ENCODE data around the gene ZNF605. TPM values are rescaled to one million over a fixed set of nuclear protein-coding genes. Genes with fewer than 3 reads are reported as not detected.

The ZNF605 gene
- total RNA-seq, 1 donor from 2014 or later: 15.4 TPM

GRCh38 chr12:132948146-132949066 lies 7.7 kb downstream of the ZNF605 start:
- no peaks in the 10 kb centered on the region for H3K4me1 Mint-ChIP-seq
- peaks cover 6% of the 10 kb centered on the region for H3K9me3 Mint-ChIP-seq
- ChIA-PET POLR2A (no interaction called here), CTCF (no interaction called here)
- H3K27me3 Mint-ChIP-seq: no peaks in the 10 kb centered on the region
- ATAC-seq (ENCODE audit: low read depth) (no peak), DNase-seq (no peak)
- no peak for TF ChIP-seq CTCF (IDR thresholded peaks at IDR 0.05)
- peaks cover 54% of the 10 kb centered on the region for H3K36me3 Mint-ChIP-seq (ENCODE audit: low read depth)
- intact Hi-C loops (cut with micrococcal nuclease): no loop called here
- no peak overlapping the region for H3K27ac Mint-ChIP-seq
- no peak overlapping the region for H3K4me3 Mint-ChIP-seq

- Mint-ChIP-seq H3K27me3 (no peaks in the 10 kb centered on the region), H3K4me3 (no peak overlapping the region), H3K36me3 (ENCODE audit: low read depth) (peaks cover 70% of the 10 kb centered on the region), H3K9me3 (peaks cover 13% of the 10 kb centered on the region), H3K4me1 (no peaks in the 10 kb centered on the region), H3K27ac (no peak overlapping the region)
- no peak for TF ChIP-seq CTCF (IDR thresholded peaks at IDR 0.05)
- ChIA-PET CTCF (no interaction called here), POLR2A (no interaction called here)
- ATAC-seq (ENCODE audit: low read depth) (no peak), DNase-seq (no peak)
- intact Hi-C loops (cut with micrococcal nuclease): no loop called here
Observed at GRCh38 chr12:132946246-132946820, 9.8 kb downstream of the ZNF605 start.

GRCh38 chr12:132945806-132946205 lies 10.3 kb downstream of the ZNF605 start:
- intact Hi-C loops (cut with micrococcal nuclease): no loop called here
- no peak for TF ChIP-seq CTCF (IDR thresholded peaks at IDR 0.05)
- CTCF ChIA-PET: no interaction called here
- Mint-ChIP-seq H3K4me1 (no peaks in the 10 kb centered on the region), H3K4me3 (no peak overlapping the region), H3K36me3 (ENCODE audit: low read depth) (peaks cover 75% of the 10 kb centered on the region), H3K9me3 (peaks cover 19% of the 10 kb centered on the region), H3K27ac (no peak overlapping the region), H3K27me3 (no peaks in the 10 kb centered on the region)
- ATAC-seq (ENCODE audit: low read depth) (no peak), DNase-seq (no peak)
- POLR2A ChIA-PET: no interaction called here

GRCh38 chr12:132942611-132943010 lies 13.5 kb downstream of the ZNF605 start:
- Mint-ChIP-seq H3K9me3 (peaks cover 25% of the 10 kb centered on the region), H3K4me1 (no peaks in the 10 kb centered on the region), H3K4me3 (no peak overlapping the region), H3K27me3 (no peaks in the 10 kb centered on the region), H3K36me3 (ENCODE audit: low read depth) (peaks cover 67% of the 10 kb centered on the region), H3K27ac (no peak overlapping the region)
- no peak for DNase-seq
- intact Hi-C loops (cut with micrococcal nuclease): no loop called here
- ChIA-PET POLR2A (no interaction called here), CTCF (no interaction called here)
- ATAC-seq (ENCODE audit: low read depth): no peak
- TF ChIP-seq CTCF (IDR thresholded peaks at IDR 0.05): no peak

- Mint-ChIP-seq H3K36me3 (ENCODE audit: low read depth) (peaks cover 67% of the 10 kb centered on the region), H3K9me3 (peaks cover 34% of the 10 kb centered on the region), H3K27ac (no peak overlapping the region), H3K27me3 (no peaks in the 10 kb centered on the region), H3K4me3 (no peak overlapping the region), H3K4me1 (no peaks in the 10 kb centered on the region)
- ATAC-seq (ENCODE audit: low read depth) (no peak), DNase-seq (no peak)
- intact Hi-C loops (cut with micrococcal nuclease): no loop called here
- TF ChIP-seq CTCF (IDR thresholded peaks at IDR 0.05): no peak
- CTCF ChIA-PET: no interaction called here
- POLR2A ChIA-PET: no interaction called here
Observed at GRCh38 chr12:132941336-132941954, 14.7 kb downstream of the ZNF605 start.
